VCaP (cell line): ENCODE measurements around the gene DCDC2C.
"Not testable (repeated sequence)": the region's sequence is repeated elsewhere in the genome, so short reads cannot be mapped to it uniquely, and the experiment has no call there.

Experiments
- H3K27ac ChIP-seq: fragments of 450-650 bp; 2 replicates; pipeline ENCODE4 v1.5.1; 2017
- CTCF ChIP-seq: fragments of 450-650 bp; conservative IDR thresholded peaks from 2 replicates; pipeline ENCODE4 v1.5.1; 2017; ENCODE audit warnings: mild to moderate bottlenecking, moderate library complexity

DCDC2C gene

DNA sequence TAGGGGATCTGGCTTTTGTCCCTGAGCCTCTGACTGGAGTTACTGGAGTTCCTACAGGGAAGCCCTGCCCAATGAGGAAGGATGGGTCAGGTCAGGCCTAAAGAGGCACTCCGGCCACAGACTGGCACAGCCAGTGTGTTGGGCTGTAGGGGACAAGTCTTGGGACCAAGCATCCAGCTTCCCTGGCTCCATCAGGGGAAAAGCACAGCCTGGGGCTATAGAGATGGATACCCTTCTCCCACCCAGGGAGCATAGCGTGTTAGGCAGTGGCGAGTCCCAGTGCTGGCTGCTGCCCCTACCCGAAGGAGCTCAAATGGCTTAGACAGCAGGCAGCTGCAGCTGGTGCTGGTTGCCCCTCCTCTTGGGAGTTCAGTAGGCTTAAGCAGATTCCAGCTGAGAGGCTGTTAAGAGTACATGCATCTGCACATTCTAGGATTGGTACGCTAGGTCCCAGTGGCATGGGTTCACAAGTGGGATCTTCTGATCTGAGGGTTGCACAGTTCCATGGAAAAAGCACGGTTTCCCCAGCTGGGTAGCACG, 111.4 kb downstream of the DCDC2C start:
- H3K27ac ChIP-seq: no peak overlapping the region
- TF ChIP-seq CTCF: no peak

DNA sequence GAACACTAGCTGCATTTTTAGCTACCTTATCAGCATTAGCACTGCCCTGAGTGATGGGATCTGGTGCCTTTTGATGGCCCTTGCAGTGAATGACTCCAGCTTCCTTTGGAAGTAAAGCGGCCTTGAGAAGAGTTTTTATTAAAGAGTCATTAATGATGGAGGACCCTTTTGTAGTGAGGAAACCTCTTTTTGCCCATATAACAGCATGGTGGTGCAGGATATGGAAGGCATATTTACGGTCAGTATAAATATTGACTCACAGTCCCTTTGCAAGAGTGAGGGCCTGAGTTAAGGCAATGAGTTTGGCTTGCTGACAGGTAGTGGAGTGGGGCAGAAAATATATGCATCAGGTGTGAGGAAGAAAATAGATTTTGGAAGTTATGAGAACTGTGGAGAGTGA, 113.8 kb downstream of the DCDC2C start:
- not testable (repeated sequence) for H3K27ac ChIP-seq

- peak overlapping the region; percentile 73 for H3K27ac ChIP-seq
- no peak for TF ChIP-seq CTCF
Measured at GRCh38 chr2:3823748-3824147, 120.4 kb downstream of the DCDC2C start.

GRCh38 chr2:3827673-3828575, 124.5 kb downstream of the DCDC2C start:
- no peak overlapping the region for H3K27ac ChIP-seq
- TF ChIP-seq CTCF: peak; percentile 72

GRCh38 chr2:3830796-3831195, 127.4 kb downstream of the DCDC2C start:
- TF ChIP-seq CTCF: no peak
- no peak overlapping the region for H3K27ac ChIP-seq

DNA sequence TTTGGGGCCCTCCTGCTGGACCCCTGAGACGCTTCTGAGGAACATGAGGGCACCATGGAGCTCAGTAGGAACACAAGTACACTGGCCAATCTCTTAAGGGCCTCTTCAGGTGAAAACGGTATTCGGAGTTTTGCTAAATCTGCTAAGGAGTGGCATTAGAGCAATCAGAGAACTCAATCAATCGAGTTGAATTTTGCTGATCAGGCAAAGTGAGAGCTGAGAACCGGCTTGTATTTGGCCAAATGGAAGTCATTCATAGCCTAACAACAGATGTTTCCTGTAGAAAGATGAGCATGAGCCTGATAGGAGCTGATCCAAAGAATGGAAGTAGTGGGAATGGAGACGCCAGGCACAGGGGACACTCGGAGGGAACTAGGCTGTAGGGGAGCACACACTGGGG, 133.7 kb downstream of the DCDC2C start:
- H3K27ac ChIP-seq: no peak overlapping the region
- TF ChIP-seq CTCF: no peak

DNA sequence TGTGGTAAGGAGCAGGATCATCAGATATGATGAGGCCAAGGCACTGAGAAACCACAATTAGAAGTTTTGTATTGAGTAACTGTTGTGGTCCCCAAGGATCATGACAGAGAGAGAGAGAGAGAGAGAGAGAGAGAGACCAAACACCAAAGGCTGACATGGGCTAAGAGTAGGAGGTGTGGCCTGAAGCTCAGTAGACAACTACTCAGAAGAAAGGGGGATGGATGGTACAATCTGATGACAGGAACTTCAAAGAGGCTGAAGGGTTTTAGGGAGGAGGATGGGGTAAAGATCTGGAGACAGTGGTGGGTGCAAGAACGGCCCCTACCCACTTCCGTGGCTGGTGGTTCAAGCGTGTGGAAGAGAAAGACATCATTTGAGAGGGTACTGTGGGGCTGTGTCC, 135.0 kb downstream of the DCDC2C start:
- TF ChIP-seq CTCF: no peak
- no peak overlapping the region for H3K27ac ChIP-seq

- TF ChIP-seq CTCF: no peak
- H3K27ac ChIP-seq: no peak overlapping the region
Measured at GRCh38 chr2:3839476-3839875, 136.1 kb downstream of the DCDC2C start.
